Glutamatergic neuron (in vitro differentiated cells): ENCODE data around the gene GPC6. TPM values are rescaled to one million over a fixed set of nuclear protein-coding genes. Genes with fewer than 3 reads are reported as not detected.

Experiments used
- DNase-seq: peaks from one replicate; pipeline ENCODE4 v3.0.0; 2022
- H3K27ac Mint-ChIP-seq: one replicate; pipeline ENCODE4 v1.8.0; 2020; ENCODE audit warnings: mild to moderate bottlenecking, mixed read lengths, inconsistent platforms; ENCODE audit not compliant: unreplicated experiment
- H3K27me3 Mint-ChIP-seq: one replicate; pipeline ENCODE4 v1.8.0; 2020; ENCODE audit warnings: mild to moderate bottlenecking, moderate library complexity, mixed read lengths, inconsistent platforms; ENCODE audit not compliant: unreplicated experiment
- H3K36me3 Mint-ChIP-seq: one replicate; pipeline ENCODE4 v1.8.0; 2020; ENCODE audit warnings: mild to moderate bottlenecking, mixed read lengths, inconsistent platforms; ENCODE audit not compliant: unreplicated experiment
- H3K4me1 Mint-ChIP-seq: one replicate; pipeline ENCODE4 v1.8.0; 2020; ENCODE audit warnings: mild to moderate bottlenecking, low read depth, mixed read lengths, inconsistent platforms; ENCODE audit not compliant: unreplicated experiment
- H3K4me3 Mint-ChIP-seq: one replicate; pipeline ENCODE4 v1.8.0; 2020; ENCODE audit warnings: mild to moderate bottlenecking, mixed read lengths, inconsistent platforms; ENCODE audit not compliant: unreplicated experiment
- H3K9me3 Mint-ChIP-seq: one replicate; pipeline ENCODE4 v1.8.0; 2020; ENCODE audit warnings: mild to moderate bottlenecking, moderate library complexity, mixed read lengths, inconsistent platforms; ENCODE audit not compliant: unreplicated experiment
- total RNA-seq: library from RNA; stranded (reverse); fragmentation: NEBNext Ultra II Directional; extraction: Animal tissue kit (Norgen Biotek cat#: 25700); gene quantifications from one replicate; pipeline ENCODE4 v1.2.1, GENCODE V29; 2021; ENCODE audit not compliant: unreplicated experiment
- TF ChIP-seq, protein P1 (sequence below): fragments of 200-600 bp; sonication (generic); IDR thresholded peaks from one replicate; pipeline ENCODE4 v1.5.0; 2021; ENCODE audit not compliant: partially characterized antibody, unreplicated experiment

The GPC6 gene
- total RNA-seq, 1 donor from 2014 or later, result 11.8 TPM

GRCh38 chr13:94079876-94080275 lies 853.3 kb downstream of the GPC6 start:
- Mint-ChIP-seq H3K27ac (no peak overlapping the region), H3K9me3 (peaks cover 3% of the 10 kb centered on the region), H3K27me3 (peaks cover 2% of the 10 kb centered on the region), H3K4me3 (no peak overlapping the region), H3K36me3 (no peaks in the 10 kb centered on the region), H3K4me1 (no peaks in the 10 kb centered on the region)
- no peak for DNase-seq
- TF ChIP-seq, protein P1, sequence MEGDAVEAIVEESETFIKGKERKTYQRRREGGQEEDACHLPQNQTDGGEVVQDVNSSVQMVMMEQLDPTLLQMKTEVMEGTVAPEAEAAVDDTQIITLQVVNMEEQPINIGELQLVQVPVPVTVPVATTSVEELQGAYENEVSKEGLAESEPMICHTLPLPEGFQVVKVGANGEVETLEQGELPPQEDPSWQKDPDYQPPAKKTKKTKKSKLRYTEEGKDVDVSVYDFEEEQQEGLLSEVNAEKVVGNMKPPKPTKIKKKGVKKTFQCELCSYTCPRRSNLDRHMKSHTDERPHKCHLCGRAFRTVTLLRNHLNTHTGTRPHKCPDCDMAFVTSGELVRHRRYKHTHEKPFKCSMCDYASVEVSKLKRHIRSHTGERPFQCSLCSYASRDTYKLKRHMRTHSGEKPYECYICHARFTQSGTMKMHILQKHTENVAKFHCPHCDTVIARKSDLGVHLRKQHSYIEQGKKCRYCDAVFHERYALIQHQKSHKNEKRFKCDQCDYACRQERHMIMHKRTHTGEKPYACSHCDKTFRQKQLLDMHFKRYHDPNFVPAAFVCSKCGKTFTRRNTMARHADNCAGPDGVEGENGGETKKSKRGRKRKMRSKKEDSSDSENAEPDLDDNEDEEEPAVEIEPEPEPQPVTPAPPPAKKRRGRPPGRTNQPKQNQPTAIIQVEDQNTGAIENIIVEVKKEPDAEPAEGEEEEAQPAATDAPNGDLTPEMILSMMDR, result no peak

DNA sequence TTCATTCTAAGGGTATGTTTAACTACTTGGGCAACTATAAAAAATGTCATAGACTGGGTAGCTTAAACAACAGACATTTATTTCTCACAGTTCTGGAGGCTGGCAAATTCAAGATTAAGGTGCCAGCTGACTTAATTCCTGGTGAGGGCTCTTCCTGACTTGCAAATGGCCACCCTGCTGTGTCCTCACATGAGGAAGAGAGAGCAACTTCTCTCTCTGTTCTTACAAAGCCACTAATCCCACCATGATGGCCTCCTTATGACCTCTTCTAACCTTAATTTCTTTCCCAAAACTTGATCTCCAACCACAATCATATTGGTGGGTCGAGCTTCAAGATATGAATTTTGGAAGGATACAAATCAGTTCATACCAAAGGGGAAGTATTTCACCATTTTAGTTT lies 853.9 kb downstream of the GPC6 start:
- Mint-ChIP-seq H3K4me3 (no peak overlapping the region), H3K27me3 (peaks cover 2% of the 10 kb centered on the region), H3K9me3 (peaks cover 3% of the 10 kb centered on the region), H3K36me3 (no peaks in the 10 kb centered on the region), H3K27ac (no peak overlapping the region), H3K4me1 (no peaks in the 10 kb centered on the region)
- TF ChIP-seq, protein P1, result no peak
- DNase-seq, result no peak

- Mint-ChIP-seq H3K4me1 (no peaks in the 10 kb centered on the region), H3K27ac (no peak overlapping the region)
Measured at GRCh38 chr13:94087100-94087499, 860.5 kb downstream of the GPC6 start.

DNA sequence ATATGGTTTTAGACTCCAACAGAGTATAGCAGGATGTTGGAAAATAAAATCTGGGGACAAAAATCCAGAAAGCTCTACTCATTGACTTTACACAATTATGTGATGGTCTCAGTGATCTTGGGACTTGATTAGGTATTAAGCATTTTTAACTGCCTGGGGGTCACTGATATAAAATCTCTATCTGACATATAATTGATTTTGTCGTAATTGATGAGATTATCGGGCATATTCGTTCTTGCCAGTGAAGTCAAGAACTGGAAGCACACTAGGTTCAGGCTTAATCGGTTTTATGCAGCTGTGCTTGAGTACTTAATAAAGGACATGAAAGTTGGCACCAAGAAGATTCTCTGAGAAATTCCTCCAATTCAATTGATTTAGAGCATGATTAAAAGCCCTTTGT lies 862.1 kb downstream of the GPC6 start:
- DNase-seq, result no peak
- Mint-ChIP-seq H3K4me3 (no peak overlapping the region), H3K36me3 (peaks cover 5% of the 10 kb centered on the region), H3K4me1 (no peaks in the 10 kb centered on the region), H3K27me3 (no peaks in the 10 kb centered on the region), H3K27ac (no peak overlapping the region), H3K9me3 (peaks cover 2% of the 10 kb centered on the region)
- TF ChIP-seq, protein P1, result no peak

More at GRCh38 chr13:94087100-94087499, 860.5 kb downstream of the GPC6 start:
- H3K36me3 Mint-ChIP-seq, result no peaks in the 10 kb centered on the region
- TF ChIP-seq, protein P1, result no peak
- H3K9me3 Mint-ChIP-seq, result no peaks in the 10 kb centered on the region
- no peak overlapping the region for H3K4me3 Mint-ChIP-seq
- no peak for DNase-seq
- H3K27me3 Mint-ChIP-seq, result no peaks in the 10 kb centered on the region

DNA sequence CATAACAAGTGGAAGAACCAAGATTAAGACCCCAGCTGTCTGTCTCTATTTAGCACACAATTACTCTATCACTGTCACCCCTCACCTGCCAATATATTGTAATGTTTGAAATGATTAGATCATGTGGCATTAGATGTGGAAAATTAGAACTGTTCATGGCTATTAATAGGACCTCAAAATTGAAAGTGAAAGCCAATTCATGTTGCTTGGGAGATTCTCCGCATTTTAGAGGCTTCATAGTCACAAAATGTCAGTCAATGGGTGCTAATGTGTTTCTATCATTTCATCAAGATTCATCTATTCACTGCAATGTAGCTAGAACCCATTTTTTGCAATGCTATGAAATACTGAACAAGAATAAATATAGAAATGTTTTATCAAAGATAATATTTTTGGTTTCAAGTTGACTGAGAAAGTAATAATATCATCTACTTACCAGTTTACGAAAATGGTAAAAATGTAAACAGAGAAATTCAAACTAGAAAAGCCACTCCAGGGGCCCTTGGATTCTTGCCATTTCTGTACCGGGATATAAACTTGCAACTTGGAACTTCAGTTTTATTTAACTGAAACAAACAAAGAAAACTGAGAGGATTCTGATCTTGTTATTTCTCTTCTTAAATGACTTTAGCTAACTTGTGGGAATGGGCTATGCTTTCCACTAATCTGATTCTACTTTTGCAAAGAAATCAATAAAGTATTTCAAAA lies 864.3 kb downstream of the GPC6 start:
- Mint-ChIP-seq H3K27ac (no peak overlapping the region), H3K4me3 (no peak overlapping the region), H3K27me3 (no peaks in the 10 kb centered on the region), H3K9me3 (peaks cover 2% of the 10 kb centered on the region), H3K4me1 (no peaks in the 10 kb centered on the region), H3K36me3 (peaks cover 5% of the 10 kb centered on the region)
- TF ChIP-seq, protein P1, result no peak
- DNase-seq, result no peak
